Fibroblast of lung (primary cell): Measurements from ENCODE around the gene NDUFS2. TPM values are rescaled to one million over a fixed set of nuclear protein-coding genes. Genes with fewer than 3 reads are reported as not detected.

Experiments used
- DNase-seq, 2 donors: peaks; one replicate each; pipeline versions ENCODE4 v3.0.0 to v3.0.0-alpha.2; 2010; ENCODE audit warnings: low read depth in 2 of 2
- H2AFZ ChIP-seq: 2 replicates; pipeline ENCODE4 v1.5.1; 2012; ENCODE audit warnings: low read length, control low read depth, inconsistent platforms
- H3K27ac ChIP-seq: 2 replicates; pipeline ENCODE4 v1.5.1; 2011; ENCODE audit warnings: low read length, control low read depth; ENCODE audit not compliant: insufficient read depth
- H3K27me3 ChIP-seq: 2 replicates; pipeline ENCODE4 v1.5.1; 2011; ENCODE audit warnings: mild to moderate bottlenecking, low read length; ENCODE audit not compliant: control insufficient read depth, insufficient read depth
- H3K36me3 ChIP-seq: 2 replicates; pipeline ENCODE4 v1.5.1; 2011; ENCODE audit warnings: low read length; ENCODE audit not compliant: control insufficient read depth, insufficient read depth
- H3K4me1 ChIP-seq: 2 replicates; pipeline ENCODE4 v1.5.1; 2011; ENCODE audit warnings: low read length; ENCODE audit not compliant: control insufficient read depth, insufficient read depth; ENCODE audit errors: extremely low read depth
- H3K4me2 ChIP-seq: 2 replicates; pipeline ENCODE4 v1.5.1; 2011; ENCODE audit warnings: low read length, control low read depth; ENCODE audit not compliant: insufficient read depth; ENCODE audit errors: extremely low read depth
- H3K4me3 ChIP-seq, 4 experiments: fragments of 200-600 bp in 1 of 4; sonication (generic) in 1 of 4; replicated peaks in 1 of 4; 2 replicates each; pipeline ENCODE4 v1.5.1; 2011 to 2016; ENCODE audit warnings: low read length in 4 of 4, low read depth in 3 of 4, mild to moderate bottlenecking in 3 of 4, control low read depth in 2 of 4, inconsistent platforms in 1 of 4, mixed read lengths in 1 of 4; ENCODE audit not compliant: insufficient read depth in 1 of 4; ENCODE audit errors: control extremely low read depth in 1 of 4
- H3K79me2 ChIP-seq: 2 replicates; pipeline ENCODE4 v1.5.1; 2012; ENCODE audit warnings: mild to moderate bottlenecking, low read length, inconsistent platforms; ENCODE audit not compliant: control insufficient read depth, insufficient read depth
- H3K9ac ChIP-seq: 2 replicates; pipeline ENCODE4 v1.5.1; 2011; ENCODE audit warnings: mild to moderate bottlenecking, low read length, control low read depth; ENCODE audit not compliant: insufficient read depth
- H3K9me3 ChIP-seq: 2 replicates; pipeline ENCODE4 v1.5.1; 2012; ENCODE audit warnings: low read depth, low read length; ENCODE audit not compliant: control insufficient read depth, insufficient read depth
- H4K20me1 ChIP-seq: 2 replicates; pipeline ENCODE4 v1.5.1; 2011; ENCODE audit warnings: low read length; ENCODE audit not compliant: control insufficient read depth, insufficient read depth; ENCODE audit errors: extremely low read depth
- CTCF ChIP-seq, 2 donors: IDR thresholded peaks in 1 of 2; conservative IDR thresholded peaks in 1 of 2; 1 replicate in 1 of 2; 2 replicates in 1 of 2; pipeline ENCODE4 v1.5.1; 2011 to 2012; ENCODE audit warnings: low read length in 2 of 2, control low read depth in 1 of 2, inconsistent platforms in 1 of 2, low read depth in 1 of 2, mild to moderate bottlenecking in 1 of 2
- EZH2 ChIP-seq: IDR thresholded peaks from 2 replicates; pipeline ENCODE4 v1.5.1; 2012; ENCODE audit warnings: low read length, control low read depth, mild to moderate bottlenecking; ENCODE audit errors: missing control alignments
- polyA plus RNA-seq, 2 donors: library from polyadenylated mRNA; depleted of rRNA in 1 of 2; stranded (reverse) in 1 of 2; unstranded in 1 of 2; fragments of >200 nt; gene quantifications; 2 replicates each; pipeline ENCODE4 v1.2.1, GENCODE V29; 2011 to 2012; ENCODE audit warnings: missing spikeins in 1 of 2
- total RNA-seq: library from RNA; depleted of rRNA; stranded (reverse); fragments of >200 nt; gene quantifications from 2 replicates; pipeline ENCODE4 v1.2.1, GENCODE V29; 2014

The NDUFS2 gene
- total and polyA plus RNA-seq, 2 donors (not counting 1 experiment from before 2014, with no cell fraction given), result 135 to 194 TPM

DNA sequence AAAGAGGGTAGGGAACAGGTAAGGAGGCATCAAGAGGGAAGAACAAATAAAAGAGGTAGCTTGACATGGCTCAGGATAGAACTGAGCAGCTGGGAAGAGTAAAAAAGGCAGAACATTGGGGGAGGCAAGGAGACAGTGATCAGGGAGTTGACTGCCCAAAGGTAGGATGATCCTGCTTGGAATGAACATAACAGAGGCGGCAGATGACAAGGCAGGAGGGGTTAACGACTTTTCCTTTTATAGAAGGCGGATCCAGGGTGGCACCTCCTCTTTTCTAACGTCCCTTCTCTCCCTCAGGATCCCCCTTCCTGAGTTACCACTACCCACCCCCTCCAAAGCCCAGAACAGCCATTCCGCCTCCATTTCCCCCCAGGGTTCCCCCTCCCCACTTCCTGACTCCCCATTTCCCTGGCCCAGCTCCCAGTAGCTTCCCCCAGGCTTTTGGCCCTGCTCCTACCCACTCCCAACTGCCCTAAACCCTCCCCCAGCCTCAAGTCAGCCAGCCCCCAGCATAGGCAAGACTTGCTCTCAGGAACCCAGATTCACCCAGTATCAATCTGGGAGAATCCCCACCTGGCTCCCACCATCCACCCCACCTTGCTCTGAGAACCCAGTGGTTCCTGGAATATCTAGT is 2.5 kb upstream of the NDUFS2 start:
- Histone ChIP-seq H3K9ac (peak overlapping the region; percentile 38), H3K27me3 (no peaks in the 10 kb centered on the region), H2AFZ (peak overlapping the region; percentile 2), H3K4me2 (peak overlapping the region; percentile 61), H3K79me2 (peaks cover 34% of the 10 kb centered on the region), H4K20me1 (no peaks in the 10 kb centered on the region), H3K4me1 (peaks cover 51% of the 10 kb centered on the region), H3K36me3 (peaks cover 2% of the 10 kb centered on the region), H3K27ac (peak overlapping the region; percentile 95), H3K4me3 (peak overlapping the region in 1 of 4 experiments; percentile 20), H3K9me3 (no peaks in the 10 kb centered on the region)
- DNase-seq, result no peak
- no peak for TF ChIP-seq CTCF (conservative IDR thresholded peaks at IDR 0.05 in 1 of 2, IDR thresholded peaks at IDR 0.05 in 1 of 2; ENCODE audit: low read depth in 1 of 2, low read length in 2 of 2)
- no peak for TF ChIP-seq EZH2

DNA sequence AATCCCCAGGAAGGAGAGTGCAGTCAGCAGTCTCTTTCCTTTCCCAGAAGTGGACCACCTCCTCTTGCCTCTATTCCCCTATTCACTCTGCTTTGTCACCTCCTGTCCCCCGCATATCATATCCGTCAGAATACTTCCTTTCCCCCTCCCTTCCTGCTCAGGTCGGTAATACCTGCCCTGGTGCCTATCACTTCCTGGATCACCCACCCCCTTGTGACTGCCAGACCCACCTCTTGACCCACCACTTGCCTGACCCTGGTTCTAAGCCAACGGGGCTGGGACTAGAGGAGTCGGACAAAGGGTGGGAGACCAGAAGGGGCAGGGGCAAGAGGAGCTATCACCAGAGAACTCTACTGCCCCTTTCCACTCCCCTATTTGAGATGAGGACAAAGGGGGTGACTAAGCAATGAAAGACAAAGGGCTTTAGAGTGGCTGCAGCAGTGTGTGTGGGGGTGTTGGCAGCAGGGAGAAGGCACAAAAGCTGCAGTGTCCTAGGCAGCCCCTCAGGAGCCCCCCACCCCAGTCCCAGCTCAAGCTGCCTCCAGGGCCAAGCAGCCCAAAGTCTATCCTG is 1.7 kb upstream of the NDUFS2 start:
- Histone ChIP-seq H3K4me2 (no peak overlapping the region), H3K79me2 (peaks cover 36% of the 10 kb centered on the region), H4K20me1 (no peaks in the 10 kb centered on the region), H3K27me3 (no peaks in the 10 kb centered on the region), H3K4me1 (peaks cover 51% of the 10 kb centered on the region), H3K9me3 (no peaks in the 10 kb centered on the region), H3K9ac (peak overlapping the region; percentile 28), H3K4me3 (no peak overlapping the region), H3K36me3 (peaks cover 2% of the 10 kb centered on the region), H3K27ac (peak overlapping the region; percentile 95), H2AFZ (no peak overlapping the region)
- TF ChIP-seq EZH2 (no peak), CTCF (conservative IDR thresholded peaks at IDR 0.05 in 1 of 2, IDR thresholded peaks at IDR 0.05 in 1 of 2; ENCODE audit: low read depth in 1 of 2, low read length in 2 of 2) (no peak)
- no peak for DNase-seq

- peak overlapping the region; percentile 95 for H3K27ac ChIP-seq
- peak in 1 of 2 donors; percentile 89 for DNase-seq
- peak overlapping the region; percentile 22 to 100 (median 94) for H3K4me3 ChIP-seq
- peaks cover under 1% of the 10 kb centered on the region for H3K36me3 ChIP-seq
- TF ChIP-seq EZH2 (no peak), CTCF (conservative IDR thresholded peaks at IDR 0.05 in 1 of 2, IDR thresholded peaks at IDR 0.05 in 1 of 2; ENCODE audit: low read depth in 1 of 2, low read length in 2 of 2) (no peak)
- peak overlapping the region; percentile 82 for H3K4me2 ChIP-seq
- peak overlapping the region; percentile 19 for H2AFZ ChIP-seq
- peaks cover 34% of the 10 kb centered on the region for H3K79me2 ChIP-seq
- H3K9ac ChIP-seq, result peak overlapping the region; percentile 81
- no peaks in the 10 kb centered on the region for H3K9me3 ChIP-seq
- no peaks in the 10 kb centered on the region for H3K27me3 ChIP-seq
- no peaks in the 10 kb centered on the region for H4K20me1 ChIP-seq
- H3K4me1 ChIP-seq, result peaks cover 50% of the 10 kb centered on the region
These were observed 953 bp upstream of the NDUFS2 start for GRCh38 chr1:161200992-161201835.
